SK-N-SH (cell line): ENCODE data around the gene HTR1B. TPM values are rescaled to one million over a fixed set of nuclear protein-coding genes. Genes with fewer than 3 reads are reported as not detected.

Experiments used
- CTCF ChIA-PET: fragments of 300-600, 350-600 bp; formaldehyde crosslinking; extraction: SDS; loops from one replicate; lab custom pipeline; 2021; lab: Yijun Ruan, JAX
- POLR2A ChIA-PET: fragments of 350-600 bp; sonication (Branson Sonifier 250); formaldehyde crosslinking; extraction: SDS; loops from one replicate; lab custom pipeline; 2020; ENCODE audit warnings: antibody characterized with exemption, inconsistent platforms; lab: Yijun Ruan, JAX
- DNase-seq: peaks from one replicate; pipeline ENCODE4 v3.0.0; 2012
- H2AFZ ChIP-seq: fragments of 200-600 bp; sonication (generic); 2 replicates; pipeline ENCODE4 v1.8.1; 2016; ENCODE audit warnings: antibody characterized with exemption, mild to moderate bottlenecking, low read depth
- H3F3A ChIP-seq: fragments of 200-600 bp; sonication (generic); replicated peaks from 2 replicates; pipeline ENCODE3; 2016; ENCODE audit warnings: antibody characterized with exemption, mild to moderate bottlenecking; ENCODE audit not compliant: insufficient read depth
- H3K27ac ChIP-seq, 2 experiments: fragments of 200-500 bp in 1 of 2; fragments of 200-600 bp in 1 of 2; sonication (Bioruptor generic) in 1 of 2; sonication (generic), shearing (Covaris generic) in 1 of 2; 2 replicates each; pipeline versions ENCODE4 v1.5.1 to v1.6.1; 2014 to 2016; ENCODE audit warnings: low read depth in 2 of 2, inconsistent platforms in 1 of 2, low read length in 1 of 2, mild to moderate bottlenecking in 1 of 2, mixed read lengths in 1 of 2
- H3K27me3 ChIP-seq: fragments of 200-600 bp; sonication (generic), shearing (Covaris generic); 2 replicates; pipeline ENCODE4 v1.6.1; 2016; ENCODE audit warnings: mixed run types; ENCODE audit not compliant: insufficient read depth
- H3K36me3 ChIP-seq, 2 experiments: fragments of 200-500 bp in 1 of 2; fragments of 200-600 bp in 1 of 2; sonication (Bioruptor generic) in 1 of 2; sonication (generic) in 1 of 2; replicated peaks in 1 of 2; 2 replicates each; pipeline versions ENCODE3 to v1.5.1; 2014 to 2016; ENCODE audit warnings: low read length in 1 of 2, mild to moderate bottlenecking in 1 of 2; ENCODE audit not compliant: insufficient read depth in 2 of 2, control insufficient read depth in 1 of 2
- H3K4me1 ChIP-seq, 2 experiments: fragments of 200-500 bp in 1 of 2; fragments of 200-600 bp in 1 of 2; sonication (Bioruptor generic) in 1 of 2; sonication (generic), shearing (Covaris generic) in 1 of 2; 2 replicates each; pipeline versions ENCODE4 v1.5.1 to v1.6.1; 2014 to 2016; ENCODE audit warnings: low read depth in 1 of 2, low read length in 1 of 2, mixed run types in 1 of 2; ENCODE audit not compliant: insufficient read depth in 2 of 2, control insufficient read depth in 1 of 2
- H3K4me2 ChIP-seq: fragments of 200-600 bp; sonication (generic), shearing (Covaris generic); 2 replicates; pipeline ENCODE4 v1.6.1; 2017; ENCODE audit warnings: mixed run types
- H3K4me3 ChIP-seq, 2 experiments: fragments of 200-500 bp in 1 of 2; fragments of 200-600 bp in 1 of 2; sonication (Bioruptor generic) in 1 of 2; sonication (generic), shearing (Covaris generic) in 1 of 2; 2 replicates each; pipeline versions ENCODE4 v1.5.1 to v1.8.1; 2014 to 2016; ENCODE audit warnings: low read depth in 2 of 2, inconsistent platforms in 1 of 2, low read length in 1 of 2, mild to moderate bottlenecking in 1 of 2, mixed read lengths in 1 of 2, moderate library complexity in 1 of 2
- H3K79me2 ChIP-seq: fragments of 200-600 bp; sonication (generic); 2 replicates; pipeline ENCODE4 v1.8.1; 2017; ENCODE audit warnings: mild to moderate bottlenecking; ENCODE audit not compliant: insufficient read depth
- H3K9ac ChIP-seq: fragments of 200-600 bp; sonication (generic); 2 replicates; pipeline ENCODE4 v1.6.1; 2017; ENCODE audit warnings: mixed run types
- H3K9me2 ChIP-seq: fragments of 200-600 bp; sonication (generic); 2 replicates; pipeline ENCODE4 v1.6.1; 2017; ENCODE audit warnings: mixed run types
- H3K9me3 ChIP-seq: fragments of 200-600 bp; sonication (generic); 2 replicates; pipeline ENCODE4 v1.6.1; 2017; ENCODE audit warnings: mixed run types, mild to moderate bottlenecking, moderate library complexity
- H4K20me1 ChIP-seq: fragments of 200-600 bp; sonication (generic); 2 replicates; pipeline ENCODE4 v1.6.1; 2017; ENCODE audit warnings: mild to moderate bottlenecking, mixed run types; ENCODE audit not compliant: insufficient read depth
- ELF1 ChIP-seq: IDR thresholded peaks from 2 replicates; pipeline ENCODE4 v1.4.0; 2012
- EP300 ChIP-seq, 2 experiments: IDR thresholded peaks; 2 replicates each; pipeline versions ENCODE4 v1.4.0 to v1.6.1; 2012; ENCODE audit warnings: borderline replicate concordance in 1 of 2, low read depth in 1 of 2, low read length in 1 of 2
- FOSL2 ChIP-seq: IDR thresholded peaks from 2 replicates; pipeline ENCODE4 v1.4.0; 2012; ENCODE audit warnings: low read depth, mild to moderate bottlenecking, moderate library complexity, borderline replicate concordance
- FOXM1 ChIP-seq: IDR thresholded peaks from 2 replicates; pipeline ENCODE4 v1.4.0; 2012; ENCODE audit warnings: low read depth, mild to moderate bottlenecking
- GABPA ChIP-seq: IDR thresholded peaks from 2 replicates; pipeline ENCODE4 v1.4.0; 2012; ENCODE audit warnings: low read depth, mild to moderate bottlenecking
- GATA2 ChIP-seq: sonication (generic); formaldehyde crosslinking; IDR thresholded peaks from 2 replicates; pipeline ENCODE4 v1.5.0; 2020; ENCODE audit warnings: mild to moderate bottlenecking, missing genetic modification reagents
- PBX3 ChIP-seq: IDR thresholded peaks from 2 replicates; pipeline ENCODE4; 2012
- RXRA ChIP-seq: IDR thresholded peaks from 2 replicates; pipeline ENCODE4 v1.4.0; 2012; ENCODE audit warnings: low read depth, mild to moderate bottlenecking, borderline replicate concordance
- SMC3 ChIP-seq: IDR thresholded peaks from 2 replicates; pipeline ENCODE4 v1.6.1; 2012; ENCODE audit warnings: low read depth, low read length, improper control_type of control experiment
- TCF12 ChIP-seq: IDR thresholded peaks from 2 replicates; pipeline ENCODE4 v1.4.0; 2012
- TEAD4 ChIP-seq: IDR thresholded peaks from 2 replicates; pipeline ENCODE4 v1.4.0; 2012; ENCODE audit warnings: mild to moderate bottlenecking, borderline replicate concordance; ENCODE audit not compliant: insufficient read depth
- YY1 ChIP-seq: IDR thresholded peaks from 2 replicates; pipeline ENCODE4 v1.4.0; 2012; ENCODE audit warnings: low read depth, mild to moderate bottlenecking
- WGBS: methylation state at CpG from one replicate; pipeline ENCODE4 v1.1.6; 2017; ENCODE audit warnings: low lambda C conversion rate; 5-methylcytosine and 5-hydroxymethylcytosine counted together
- polyA plus RNA-seq, 3 experiments: library from polyadenylated mRNA; depleted of rRNA; stranded (reverse); fragments of >200 nt; gene quantifications; 2 replicates each; pipeline ENCODE4 v1.2.3, GENCODE V29; 2012
- TF ChIP-seq, protein P1 (sequence below): IDR thresholded peaks from 2 replicates; pipeline ENCODE4 v1.6.1; 2012; ENCODE audit warnings: mild to moderate bottlenecking, low read depth, low read length, moderate library complexity
- TF ChIP-seq, protein P2 (sequence below): fragments of 200-600 bp; sonication (generic); IDR thresholded peaks from 2 replicates; pipeline ENCODE4 v1.6.1; 2017; ENCODE audit warnings: antibody characterized with exemption, mild to moderate bottlenecking, moderate library complexity

The HTR1B gene
- polyA plus RNA-seq, 1 of the 3 experiments (the other 2 are of a cell fraction): 0.76 TPM

GRCh38 chr6:77474286-77474956 lies 11.1 kb upstream of the HTR1B start:
- Histone ChIP-seq H3F3A (no peaks in the 10 kb centered on the region), H3K36me3 (no peaks in the 10 kb centered on the region), H3K9me3 (no peaks in the 10 kb centered on the region), H3K27ac (no peak overlapping the region), H3K27me3 (no peaks in the 10 kb centered on the region), H3K4me3 (0 out of 4 replicates have a peak overlapping the region, but pooled peaks of 1 of the 2 experiments have one; percentile 27), H3K79me2 (no peaks in the 10 kb centered on the region), H2AFZ (peak overlapping the region; percentile 63), H3K4me2 (peak overlapping the region; percentile 55), H4K20me1 (no peaks in the 10 kb centered on the region), H3K9ac (no peak overlapping the region), H3K4me1 (no peaks in the 10 kb centered on the region; a peak in 1 of 4 replicates), H3K9me2 (no peaks in the 10 kb centered on the region)
- POLR2A ChIA-PET: no interaction called here
- WGBS: 23% methylated on average over 7 of the region's 7 CpGs
- DNase-seq: no peak
- CTCF ChIA-PET: no interaction called here
- TF ChIP-seq FOXM1 (no peak), TEAD4 (no peak), ELF1 (no peak), EP300 (IDR thresholded peaks at IDR 0.05; ENCODE audit: borderline replicate concordance in 1 of 2, low read depth in 1 of 2, low read length in 1 of 2) (no peak), TCF12 (no peak), GATA2 (CRISPR knock-in tag) (no peak), GABPA (no peak), RXRA (no peak), SMC3 (no peak), YY1 (no peak)
- TF ChIP-seq, protein P1, sequence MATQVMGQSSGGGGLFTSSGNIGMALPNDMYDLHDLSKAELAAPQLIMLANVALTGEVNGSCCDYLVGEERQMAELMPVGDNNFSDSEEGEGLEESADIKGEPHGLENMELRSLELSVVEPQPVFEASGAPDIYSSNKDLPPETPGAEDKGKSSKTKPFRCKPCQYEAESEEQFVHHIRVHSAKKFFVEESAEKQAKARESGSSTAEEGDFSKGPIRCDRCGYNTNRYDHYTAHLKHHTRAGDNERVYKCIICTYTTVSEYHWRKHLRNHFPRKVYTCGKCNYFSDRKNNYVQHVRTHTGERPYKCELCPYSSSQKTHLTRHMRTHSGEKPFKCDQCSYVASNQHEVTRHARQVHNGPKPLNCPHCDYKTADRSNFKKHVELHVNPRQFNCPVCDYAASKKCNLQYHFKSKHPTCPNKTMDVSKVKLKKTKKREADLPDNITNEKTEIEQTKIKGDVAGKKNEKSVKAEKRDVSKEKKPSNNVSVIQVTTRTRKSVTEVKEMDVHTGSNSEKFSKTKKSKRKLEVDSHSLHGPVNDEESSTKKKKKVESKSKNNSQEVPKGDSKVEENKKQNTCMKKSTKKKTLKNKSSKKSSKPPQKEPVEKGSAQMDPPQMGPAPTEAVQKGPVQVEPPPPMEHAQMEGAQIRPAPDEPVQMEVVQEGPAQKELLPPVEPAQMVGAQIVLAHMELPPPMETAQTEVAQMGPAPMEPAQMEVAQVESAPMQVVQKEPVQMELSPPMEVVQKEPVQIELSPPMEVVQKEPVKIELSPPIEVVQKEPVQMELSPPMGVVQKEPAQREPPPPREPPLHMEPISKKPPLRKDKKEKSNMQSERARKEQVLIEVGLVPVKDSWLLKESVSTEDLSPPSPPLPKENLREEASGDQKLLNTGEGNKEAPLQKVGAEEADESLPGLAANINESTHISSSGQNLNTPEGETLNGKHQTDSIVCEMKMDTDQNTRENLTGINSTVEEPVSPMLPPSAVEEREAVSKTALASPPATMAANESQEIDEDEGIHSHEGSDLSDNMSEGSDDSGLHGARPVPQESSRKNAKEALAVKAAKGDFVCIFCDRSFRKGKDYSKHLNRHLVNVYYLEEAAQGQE: no peak
- TF ChIP-seq, protein P2, sequence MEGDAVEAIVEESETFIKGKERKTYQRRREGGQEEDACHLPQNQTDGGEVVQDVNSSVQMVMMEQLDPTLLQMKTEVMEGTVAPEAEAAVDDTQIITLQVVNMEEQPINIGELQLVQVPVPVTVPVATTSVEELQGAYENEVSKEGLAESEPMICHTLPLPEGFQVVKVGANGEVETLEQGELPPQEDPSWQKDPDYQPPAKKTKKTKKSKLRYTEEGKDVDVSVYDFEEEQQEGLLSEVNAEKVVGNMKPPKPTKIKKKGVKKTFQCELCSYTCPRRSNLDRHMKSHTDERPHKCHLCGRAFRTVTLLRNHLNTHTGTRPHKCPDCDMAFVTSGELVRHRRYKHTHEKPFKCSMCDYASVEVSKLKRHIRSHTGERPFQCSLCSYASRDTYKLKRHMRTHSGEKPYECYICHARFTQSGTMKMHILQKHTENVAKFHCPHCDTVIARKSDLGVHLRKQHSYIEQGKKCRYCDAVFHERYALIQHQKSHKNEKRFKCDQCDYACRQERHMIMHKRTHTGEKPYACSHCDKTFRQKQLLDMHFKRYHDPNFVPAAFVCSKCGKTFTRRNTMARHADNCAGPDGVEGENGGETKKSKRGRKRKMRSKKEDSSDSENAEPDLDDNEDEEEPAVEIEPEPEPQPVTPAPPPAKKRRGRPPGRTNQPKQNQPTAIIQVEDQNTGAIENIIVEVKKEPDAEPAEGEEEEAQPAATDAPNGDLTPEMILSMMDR: no peak

GRCh38 chr6:77470983-77471382 lies 7.7 kb upstream of the HTR1B start:
- H3K9ac ChIP-seq: no peak overlapping the region
- TF ChIP-seq PBX3 (peak; percentile 84), FOSL2 (0 out of 2 replicates have a peak, but pooled peaks have one; percentile 7), GATA2 (CRISPR knock-in tag) (no peak)
- TF ChIP-seq, all 33 proteins: peak for 2
- no peaks in the 10 kb centered on the region for H3F3A ChIP-seq
- no peak overlapping the region for H3K4me2 ChIP-seq
- no peaks in the 10 kb centered on the region for H3K9me2 ChIP-seq
- H3K27me3 ChIP-seq: no peaks in the 10 kb centered on the region
- CTCF ChIA-PET: interaction anchor here (0.6 to 1.3 kb wide), 3 partner anchors 10 to 1578 kb away, joined by 3 to 4 read pairs (median 3); no protein-coding TSS in a partner anchor
- no peak overlapping the region for H3K4me3 ChIP-seq
- H3K79me2 ChIP-seq: no peaks in the 10 kb centered on the region
- POLR2A ChIA-PET: no interaction called here
- no peaks in the 10 kb centered on the region for H3K36me3 ChIP-seq
- no peaks in the 10 kb centered on the region for H3K9me3 ChIP-seq
- DNase-seq: no peak
- WGBS: 16% methylated on average over 1 of the region's 1 CpG
- no peaks in the 10 kb centered on the region for H4K20me1 ChIP-seq
- H3K27ac ChIP-seq: no peak overlapping the region
- H2AFZ ChIP-seq: no peak overlapping the region
- H3K4me1 ChIP-seq: no peaks in the 10 kb centered on the region; a peak in 1 of 4 replicates
